HG03108 (cell line): ENCODE data around the gene TMEM119.

Source experiments
- ATAC-seq: cut with Tn5 transposase; IDR thresholded peaks from one replicate; pipeline ENCODE4 v1.9.1; 2021; ENCODE audit warnings: moderate library complexity; ENCODE audit not compliant: unreplicated experiment

TMEM119 gene, protein sequence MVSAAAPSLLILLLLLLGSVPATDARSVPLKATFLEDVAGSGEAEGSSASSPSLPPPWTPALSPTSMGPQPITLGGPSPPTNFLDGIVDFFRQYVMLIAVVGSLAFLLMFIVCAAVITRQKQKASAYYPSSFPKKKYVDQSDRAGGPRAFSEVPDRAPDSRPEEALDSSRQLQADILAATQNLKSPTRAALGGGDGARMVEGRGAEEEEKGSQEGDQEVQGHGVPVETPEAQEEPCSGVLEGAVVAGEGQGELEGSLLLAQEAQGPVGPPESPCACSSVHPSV

DNA sequence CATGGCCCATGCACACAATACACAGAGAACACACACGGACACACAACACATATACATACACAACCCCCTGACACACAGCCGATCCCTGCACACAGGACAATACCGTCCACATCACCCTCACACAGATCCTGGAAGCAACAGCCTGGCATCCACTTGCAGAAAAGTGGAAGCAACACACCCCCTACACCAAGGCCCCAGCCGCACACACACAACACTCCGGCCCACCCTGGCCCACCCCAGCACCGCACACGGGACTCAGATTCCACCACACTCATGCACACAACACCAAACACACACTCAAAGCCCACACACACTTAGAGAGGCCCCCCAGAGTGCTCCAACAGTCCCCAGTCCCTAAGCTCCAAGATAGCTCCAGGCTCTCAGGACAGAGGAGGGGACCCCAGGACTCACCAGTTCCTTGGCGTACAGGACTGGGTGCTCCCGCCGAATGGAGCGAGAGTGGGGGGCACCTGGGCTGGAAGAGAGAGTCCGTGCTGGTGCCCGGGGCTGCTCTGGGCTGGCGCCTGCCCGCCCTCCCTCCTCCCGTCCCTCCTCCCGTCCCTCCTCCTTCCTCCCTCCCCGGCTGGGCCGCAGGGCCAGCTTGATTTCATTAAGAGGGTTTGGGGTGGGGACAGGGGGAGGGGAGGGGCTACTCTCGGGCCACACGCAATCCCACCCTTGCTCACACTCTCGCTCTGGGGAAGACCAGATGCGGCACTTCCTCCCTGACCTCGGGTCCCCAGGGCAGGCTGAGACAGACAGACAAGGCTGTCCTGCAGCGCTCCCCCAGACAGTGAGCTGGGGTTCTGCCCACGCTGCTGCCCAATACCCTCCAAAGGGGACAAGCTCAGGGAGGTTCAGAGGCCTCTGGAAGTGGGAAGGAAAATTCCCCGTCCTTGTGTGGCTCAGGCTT is at the start of gene TMEM119:
TMEM119 (minus strand) TSS at position 526 of the 913 bp plus-strand sequence. CDS start 5,701 bp downstream, outside the sequence.
- ATAC-seq: no peak

DNA sequence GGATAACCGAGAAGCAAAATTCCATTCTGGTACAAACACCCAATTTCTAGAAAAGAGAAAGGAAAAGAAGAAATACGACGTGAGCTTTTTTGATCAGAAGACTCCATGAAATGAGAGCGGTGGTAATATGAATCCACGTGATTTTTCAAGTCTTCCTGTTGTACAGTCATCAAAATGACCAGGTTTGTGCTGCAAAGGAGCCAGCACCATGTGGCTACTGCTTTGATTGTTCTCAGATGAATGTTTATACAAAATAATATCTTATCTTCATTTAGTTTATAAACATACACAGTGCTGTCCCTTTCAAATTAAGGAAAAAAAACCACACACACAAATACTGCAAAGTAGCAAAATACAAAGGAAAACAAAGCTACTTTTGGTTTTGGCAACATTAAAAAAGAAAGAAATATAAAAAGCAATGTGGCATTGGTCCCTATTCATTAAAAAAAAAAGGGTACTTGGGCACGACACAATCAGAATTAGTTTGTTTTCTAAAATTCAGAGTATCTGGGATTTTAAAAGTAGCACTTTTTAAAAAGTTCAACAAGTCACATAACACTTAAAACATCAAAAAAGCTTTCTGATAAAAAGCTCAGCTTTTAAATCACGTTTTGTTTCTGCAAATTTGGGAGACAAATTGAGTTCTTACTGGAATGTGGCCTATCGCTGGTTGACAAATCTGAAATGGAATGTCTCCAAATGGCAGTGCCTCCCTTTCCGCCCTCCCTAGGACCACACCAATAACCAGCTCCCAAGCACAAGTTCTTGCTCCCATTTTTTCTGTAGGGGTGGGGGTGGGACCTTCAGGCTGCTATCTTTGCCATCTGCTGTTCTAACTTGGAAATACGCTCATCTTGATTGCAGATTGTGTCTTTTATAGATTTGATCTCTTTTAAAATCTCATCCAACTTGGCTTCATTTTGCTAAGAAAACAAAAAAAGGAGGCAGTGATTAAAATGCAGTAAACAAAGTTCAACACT is 49.0 kb upstream of the TMEM119 start:
- ATAC-seq: no peak

DNA sequence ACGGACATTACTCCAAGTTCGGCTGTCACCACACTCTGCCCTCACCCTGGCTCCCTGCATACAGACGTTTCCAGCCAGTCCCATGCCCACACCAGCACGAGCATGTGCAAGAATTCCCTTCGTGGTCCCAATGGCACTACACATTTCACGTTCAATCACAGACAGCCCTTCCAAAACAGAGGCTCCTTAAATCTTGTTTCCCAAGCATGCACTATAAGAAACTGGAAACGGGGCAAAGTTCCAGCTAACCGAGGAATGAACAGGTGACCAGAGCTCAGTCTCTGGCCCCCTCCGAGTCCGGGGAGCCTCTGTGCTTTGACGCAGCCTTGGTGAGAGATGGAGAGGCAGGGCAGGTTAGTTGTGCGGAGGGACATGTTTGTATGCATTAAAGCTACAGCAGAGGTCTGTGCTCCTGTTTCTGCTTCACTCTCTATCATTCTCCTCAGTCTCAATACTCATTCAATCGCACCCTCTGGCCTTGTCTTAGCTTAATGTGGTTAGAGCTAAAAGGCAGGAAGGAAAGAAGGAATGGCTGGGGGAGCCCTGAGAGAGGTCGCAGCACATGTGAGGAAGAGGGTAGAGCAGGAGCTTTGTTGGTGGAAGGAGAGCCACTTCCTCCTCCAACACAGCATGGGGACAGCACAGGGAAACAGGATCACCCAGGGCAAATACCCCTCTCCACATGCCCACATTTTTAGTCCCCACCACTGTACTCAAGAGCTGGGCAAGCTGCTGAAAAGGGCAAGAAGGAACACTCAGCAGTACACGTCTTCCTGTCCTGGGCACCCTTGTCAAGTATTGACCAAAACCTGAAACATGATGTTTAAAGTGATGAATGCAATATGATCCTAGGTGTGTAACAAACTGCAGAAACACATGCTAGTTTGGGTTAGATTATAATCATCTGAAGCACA is 48.1 kb upstream of the TMEM119 start:
- ATAC-seq: no peak

DNA sequence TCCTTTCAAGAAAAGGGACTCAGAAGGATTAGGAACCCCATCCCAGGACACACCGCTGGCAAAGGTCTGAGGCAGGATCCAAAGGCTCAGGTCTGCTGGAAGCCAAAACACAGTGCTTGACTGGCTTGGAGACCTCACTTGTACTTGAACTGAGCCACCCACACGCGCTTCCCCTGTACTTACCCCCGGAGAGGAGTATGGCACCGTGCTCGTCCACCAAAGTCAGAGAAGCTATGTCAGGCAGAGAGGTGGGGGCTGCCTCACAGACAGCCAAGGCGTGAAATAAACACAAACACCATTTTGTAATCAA is 46.9 kb upstream of the TMEM119 start:
- no peak for ATAC-seq

DNA sequence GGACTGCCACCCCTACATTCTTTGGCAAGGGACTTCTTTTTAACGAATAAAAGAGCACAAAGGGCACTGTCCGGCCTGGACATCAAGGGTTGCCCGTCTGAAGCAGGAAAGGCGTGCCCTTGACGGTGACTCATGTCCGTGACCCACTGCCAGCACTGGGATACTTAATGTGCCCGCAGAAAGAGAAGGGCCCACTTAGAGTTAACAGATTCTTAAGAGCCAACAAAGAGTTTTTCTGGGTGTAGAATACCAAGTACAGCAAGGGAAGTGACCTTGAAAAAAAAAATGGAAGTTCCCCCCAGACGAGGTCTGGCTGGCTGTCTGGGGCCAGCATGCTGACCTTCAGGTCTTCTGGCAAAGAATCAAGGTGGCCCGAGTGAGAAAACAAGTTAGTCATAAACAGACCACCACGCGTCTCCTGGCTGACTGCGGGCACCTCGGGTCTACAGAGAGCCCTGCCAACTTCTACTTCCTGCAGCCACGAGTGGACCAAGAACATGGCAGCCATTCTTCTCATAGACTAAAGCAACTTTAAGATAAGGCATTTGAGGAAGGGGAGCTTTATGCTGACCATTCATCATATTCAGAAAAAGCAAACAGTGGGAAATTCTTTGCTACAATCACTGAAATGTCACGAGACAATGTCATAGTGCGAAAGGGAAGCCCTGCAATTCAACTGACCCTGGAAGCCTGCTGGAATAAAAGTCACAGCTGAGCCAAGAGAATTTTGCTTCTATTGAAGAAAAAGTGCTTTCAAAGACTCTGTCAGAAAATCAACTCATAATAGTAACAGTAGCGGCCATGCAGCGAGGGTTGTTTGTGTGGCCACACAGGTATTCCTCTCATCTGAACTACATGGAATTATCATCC is 46.3 kb upstream of the TMEM119 start:
- no peak for ATAC-seq

DNA sequence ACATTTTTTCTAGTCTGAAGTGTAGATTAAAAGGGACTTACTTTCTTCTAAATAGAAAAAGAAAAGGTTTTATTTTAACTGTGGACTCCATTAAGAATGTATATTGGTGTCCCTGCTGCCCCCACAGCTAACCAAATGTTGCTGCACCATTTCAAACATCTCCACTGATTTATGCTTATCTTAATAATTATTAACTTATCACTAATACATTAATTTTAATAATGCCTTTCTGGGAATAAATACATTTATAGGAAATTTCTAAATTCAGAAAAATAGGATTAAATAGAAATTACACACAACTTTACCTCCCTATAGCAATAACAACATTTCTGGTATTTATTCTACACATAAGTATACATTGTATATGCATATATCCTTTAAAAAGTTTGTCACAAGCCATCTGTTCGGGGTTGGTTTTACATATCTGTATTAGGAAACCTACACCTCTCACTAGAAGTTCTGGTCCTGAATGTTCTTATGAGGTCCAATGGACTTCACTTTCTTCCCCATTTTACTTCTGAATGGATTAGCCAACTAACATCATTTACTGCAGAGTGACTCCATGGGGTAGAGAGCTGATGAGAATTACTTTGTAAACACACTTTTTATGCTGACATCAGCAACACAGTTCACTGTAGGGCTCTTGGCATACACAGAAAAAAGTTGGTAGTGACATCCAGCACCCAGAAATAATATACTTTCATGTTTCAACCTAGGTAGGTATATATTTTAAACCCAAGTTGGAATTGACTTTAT is 45.2 kb upstream of the TMEM119 start:
- ATAC-seq: no peak

DNA sequence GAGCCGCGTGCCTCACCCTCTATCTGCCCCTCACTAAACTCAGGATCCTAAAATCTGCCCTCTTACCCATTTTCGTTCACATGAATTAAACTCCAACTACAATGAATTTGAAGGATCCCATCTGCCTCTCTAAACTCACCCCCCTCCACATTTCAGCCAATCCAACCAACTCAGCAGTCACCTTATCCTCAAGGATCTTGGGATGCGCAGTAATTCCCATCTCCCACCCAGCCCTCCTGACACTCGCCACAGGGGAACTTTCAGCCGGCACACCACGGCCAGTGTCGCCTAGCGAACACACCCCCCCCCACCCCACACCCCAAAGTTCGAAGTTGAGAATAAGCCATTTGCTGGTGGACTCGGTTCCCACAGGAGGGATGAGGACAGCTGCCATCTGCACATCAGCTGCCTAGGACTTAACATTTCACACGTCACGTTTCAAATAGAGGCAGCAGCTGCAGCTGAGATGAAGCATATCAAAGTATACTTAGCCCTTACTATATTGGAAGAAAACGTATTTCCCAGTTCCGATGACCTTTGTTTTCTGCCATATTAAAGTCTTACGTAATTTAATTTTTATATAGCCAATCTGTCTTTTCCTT is 44.5 kb upstream of the TMEM119 start:
- ATAC-seq: no peak

DNA sequence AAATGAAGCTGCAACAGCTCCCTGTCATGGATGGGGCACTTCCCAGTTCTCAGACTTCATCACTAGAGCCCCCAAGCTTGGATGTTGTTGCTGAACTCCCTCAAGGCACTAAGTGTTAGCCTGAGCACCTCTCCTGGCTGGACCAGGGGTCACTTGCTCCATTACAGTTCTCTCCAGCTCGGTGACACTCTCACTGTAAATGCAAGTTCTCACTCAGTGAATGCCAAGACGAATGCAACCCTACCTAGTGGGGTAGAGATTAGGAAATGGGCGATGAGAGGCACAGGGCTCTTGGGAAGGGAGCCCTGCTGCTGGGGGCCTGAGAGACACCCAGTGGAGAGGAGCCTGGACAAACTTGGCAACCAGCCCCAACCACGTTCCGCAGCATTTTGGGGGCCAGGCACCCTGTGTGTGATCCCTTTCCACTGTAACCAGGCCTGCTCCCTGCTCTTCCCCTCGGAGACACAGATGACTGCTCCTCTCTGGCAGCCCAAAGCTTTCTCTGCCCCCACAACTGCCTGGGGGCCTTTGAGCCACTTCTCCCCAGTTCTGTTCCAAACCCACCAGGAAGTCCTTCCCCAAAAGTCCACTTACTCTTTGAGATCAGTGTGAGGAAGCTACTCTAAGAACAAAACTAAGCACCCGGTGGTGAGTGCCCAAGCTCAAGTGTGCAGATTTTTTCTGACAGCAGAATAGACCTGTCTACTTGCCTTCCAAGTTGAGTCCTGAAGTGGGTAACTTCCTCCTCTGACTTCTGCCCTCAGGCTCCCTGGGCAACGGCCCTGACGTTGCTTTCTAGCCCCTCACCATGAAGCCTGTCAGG is 43.8 kb upstream of the TMEM119 start:
- ATAC-seq: no peak

DNA sequence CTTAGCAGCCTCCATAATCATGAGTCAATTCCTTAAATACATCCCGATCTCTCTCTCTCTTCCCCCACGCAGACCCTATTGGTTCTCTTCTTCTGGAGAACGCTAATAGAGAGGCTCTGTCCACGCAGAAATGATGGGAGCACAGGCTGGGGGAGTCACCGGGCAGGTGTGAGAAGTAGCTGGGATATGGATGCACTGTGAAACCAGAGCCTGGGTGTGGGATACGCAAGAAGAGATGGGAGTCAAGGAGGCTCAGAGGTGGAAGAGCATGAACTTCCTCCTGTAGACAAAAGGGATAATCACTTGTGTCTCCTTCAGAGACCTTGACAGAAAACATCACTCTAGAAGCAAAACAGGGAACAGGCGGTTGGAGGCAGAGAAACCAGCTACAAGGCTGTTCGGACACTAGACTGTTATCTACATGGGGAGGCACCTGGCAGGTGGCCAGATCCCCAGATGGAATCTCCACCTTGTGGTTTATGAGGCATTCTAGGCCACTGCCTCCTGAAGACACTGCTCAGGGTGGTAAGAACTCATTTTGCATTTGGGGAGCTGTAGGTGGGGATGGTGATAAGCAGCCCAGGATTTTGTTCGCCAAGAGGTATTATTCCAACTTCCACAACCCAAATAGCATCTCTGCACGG is 43.0 kb upstream of the TMEM119 start:
- no peak for ATAC-seq

DNA sequence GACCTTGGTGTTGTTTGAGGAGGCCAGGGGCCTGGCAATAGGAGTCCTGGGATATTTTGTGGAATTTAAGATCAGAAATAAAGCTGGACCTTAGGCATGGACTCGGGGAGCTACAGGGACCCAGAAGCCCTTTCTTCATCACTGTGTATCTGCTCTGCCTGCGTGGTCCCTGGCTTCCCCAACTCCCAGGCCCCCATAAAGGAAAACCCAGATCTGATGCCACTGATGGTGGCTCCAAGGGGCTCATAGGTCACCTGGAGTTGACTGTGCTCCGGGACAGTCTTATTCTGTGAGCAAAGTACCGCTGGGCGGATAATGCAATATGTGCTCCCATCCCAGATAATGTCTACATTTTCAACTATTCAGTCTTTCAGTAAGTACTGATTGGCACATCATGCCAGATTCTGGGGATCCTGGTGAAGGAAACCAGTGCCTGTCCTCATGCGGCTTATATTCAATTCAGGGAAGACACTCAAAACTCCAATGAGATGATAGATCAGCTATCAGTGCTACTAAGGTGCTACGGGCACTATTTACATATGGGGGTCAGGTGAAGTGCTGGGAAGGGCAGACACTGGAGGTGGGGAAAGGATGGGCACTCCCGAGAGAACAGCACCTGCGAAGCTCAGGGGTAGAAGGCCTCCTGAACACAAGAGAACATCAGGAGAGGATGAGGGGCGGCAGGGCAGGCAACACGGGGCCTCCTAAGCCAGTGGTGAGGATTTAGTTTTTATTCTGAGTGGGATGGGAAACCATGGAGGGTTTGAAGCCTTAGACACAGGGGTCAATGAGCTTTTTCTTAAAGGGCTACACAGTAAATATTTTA is 41.3 kb upstream of the TMEM119 start:
- no peak for ATAC-seq

DNA sequence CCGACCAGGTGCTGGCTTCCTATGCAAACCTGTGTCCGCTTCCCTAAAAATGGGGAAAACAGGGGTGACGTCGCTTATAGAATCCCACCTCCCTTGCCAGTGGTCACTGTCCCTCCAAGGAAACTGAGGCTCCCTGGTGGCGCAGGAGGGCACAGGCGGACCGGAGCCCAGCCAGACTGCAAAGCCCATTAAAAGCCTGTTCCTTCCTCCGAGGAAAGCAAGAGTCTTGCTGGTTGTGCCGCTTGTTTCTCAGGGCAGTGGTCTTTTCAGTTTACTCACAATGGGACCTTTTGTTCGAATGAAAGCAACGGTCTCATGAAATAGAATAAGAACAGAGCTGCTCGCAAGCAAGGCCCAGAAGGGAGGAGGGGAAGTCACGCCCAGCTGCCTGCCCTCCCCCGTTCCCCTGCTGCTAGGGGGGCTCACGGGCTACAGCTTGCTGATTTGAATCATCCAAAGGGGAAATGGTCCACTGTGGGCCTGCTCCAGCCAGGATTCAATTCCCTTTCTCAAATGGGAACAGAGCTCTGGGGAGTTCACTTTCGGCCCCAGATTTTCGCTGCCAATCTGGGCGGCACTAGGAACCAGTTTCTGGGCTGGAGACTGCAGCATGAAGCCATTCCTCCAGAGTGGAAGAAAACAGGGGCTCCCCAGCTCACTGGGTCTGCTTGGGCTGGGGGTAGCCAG is 40.4 kb upstream of the TMEM119 start:
- no peak for ATAC-seq

DNA sequence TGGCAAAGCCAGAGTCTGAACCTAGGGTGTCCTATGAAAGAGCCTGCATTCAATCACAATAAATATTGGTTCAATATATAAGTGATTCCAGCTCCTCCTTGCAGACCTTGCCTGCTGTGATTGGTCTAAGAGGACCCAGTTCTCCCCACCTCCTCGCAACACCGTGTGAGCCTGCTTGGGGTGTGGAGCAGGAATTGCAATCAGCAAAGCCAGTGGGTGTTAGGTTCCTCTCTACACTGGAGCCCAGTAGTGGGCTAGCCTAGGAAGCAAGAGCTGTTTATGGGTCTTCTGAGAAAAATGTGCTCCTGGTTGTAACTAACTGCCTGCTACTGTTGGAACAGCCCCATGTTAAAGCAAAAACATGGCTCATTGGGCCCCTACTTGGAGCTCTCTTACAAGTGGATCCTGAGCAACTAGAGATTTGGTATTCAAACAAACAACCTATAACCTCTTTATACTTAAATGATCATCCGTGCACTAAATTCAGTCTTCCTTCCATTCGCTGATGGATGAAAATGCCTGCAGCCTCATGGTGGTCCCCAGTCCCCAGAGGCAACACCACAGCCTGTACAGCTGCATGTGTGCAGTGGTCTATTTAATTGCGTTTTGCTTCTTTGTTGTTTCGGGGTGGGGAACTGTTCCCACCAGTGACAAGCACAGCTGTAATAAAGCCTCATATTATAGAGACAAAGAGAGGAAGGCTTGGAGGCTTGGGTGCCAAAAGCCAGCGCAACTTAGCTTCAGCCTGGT is 39.5 kb upstream of the TMEM119 start:
- no peak for ATAC-seq

DNA sequence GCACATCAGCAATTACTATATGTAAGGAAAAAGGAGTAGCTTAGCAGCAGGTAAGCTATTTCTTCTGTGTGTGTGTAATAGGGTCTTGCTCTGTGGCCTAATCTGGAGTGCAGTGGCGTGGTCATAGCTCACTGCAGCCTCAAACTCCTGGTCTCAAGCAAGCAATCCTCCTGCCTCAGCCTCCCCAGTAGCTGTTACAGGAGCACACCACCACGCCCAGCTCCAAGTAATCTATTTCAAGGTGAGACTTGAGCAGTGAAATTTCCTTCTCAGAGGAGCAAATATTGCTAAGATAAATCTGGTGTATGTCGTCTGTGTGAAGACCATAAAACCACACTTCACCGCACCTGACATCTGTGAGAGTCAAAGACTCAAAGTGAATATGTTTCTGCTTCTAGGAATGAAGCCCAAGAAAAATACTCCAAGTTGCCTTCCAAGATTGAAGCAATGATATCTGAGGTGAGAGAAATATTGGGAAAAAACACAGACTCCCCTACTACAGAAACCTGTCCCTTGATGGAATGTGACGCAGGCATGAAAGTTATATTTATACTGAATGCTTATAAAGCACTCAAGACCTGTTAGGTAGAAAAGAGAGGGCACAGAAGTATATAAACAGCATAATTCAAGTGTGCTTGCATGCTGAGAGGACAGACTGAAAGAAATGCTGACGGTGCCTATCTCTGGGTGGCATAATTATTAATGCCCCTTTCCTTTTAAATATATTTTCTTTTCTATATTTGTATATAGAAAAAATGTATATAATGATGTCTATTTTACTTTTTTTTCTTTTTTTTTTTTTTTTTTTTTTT is 38.3 kb upstream of the TMEM119 start:
- no peak for ATAC-seq
